ENCODE results near the gene ZNF865. TPM values are rescaled to one million over a fixed set of nuclear protein-coding genes. Genes with fewer than 3 reads are reported as not detected.

ZNF865 gene
- total and polyA plus RNA-seq, 2 donors (not counting 1 experiment from before 2014, with no cell fraction given) = 11.3 to 22.7 TPM

DNA sequence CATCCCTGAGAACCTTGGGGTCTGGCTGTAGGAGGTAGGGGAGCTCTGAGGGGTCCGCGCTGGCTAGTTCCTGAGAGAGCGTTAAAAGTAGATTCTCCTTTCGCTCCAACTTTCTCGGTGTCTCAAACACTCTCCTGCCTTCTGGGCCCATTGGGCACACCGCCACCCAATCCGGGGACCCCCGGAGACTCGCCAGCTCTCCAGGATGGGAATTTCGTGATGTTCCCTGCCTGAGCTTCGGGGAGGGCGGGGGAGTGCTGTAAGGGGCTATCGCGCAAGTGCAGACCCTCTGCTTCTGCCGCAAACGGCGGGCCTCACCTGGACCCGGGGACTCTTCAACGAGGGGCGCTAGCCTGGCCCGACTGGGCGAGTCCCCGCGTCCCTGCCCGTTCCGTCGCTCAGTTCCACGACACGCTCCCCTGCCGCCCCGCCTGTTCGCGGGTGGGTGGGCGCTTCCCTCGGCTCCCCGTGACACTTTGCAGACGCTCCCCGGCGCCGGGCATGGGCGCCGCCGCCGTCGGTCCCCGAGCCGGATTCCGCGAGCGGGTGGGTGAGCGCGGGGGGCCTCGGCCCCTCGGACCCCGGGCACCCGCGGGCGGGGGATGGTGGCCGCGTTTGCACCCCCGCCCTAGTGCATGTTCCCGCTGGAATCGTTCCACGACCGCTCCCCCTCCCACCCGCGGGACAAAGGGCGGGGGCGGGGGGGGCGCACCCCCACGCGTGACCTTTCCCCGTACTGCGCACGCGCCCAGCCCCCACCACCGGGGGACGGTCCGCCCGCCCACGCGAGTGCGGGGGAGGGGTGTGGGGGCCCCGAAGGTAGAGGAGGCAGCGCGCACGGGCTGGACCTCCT is 42.5 kb downstream of the ZNF865 start, which contains the start of gene CCDC106:
Gene CCDC106, plus strand, starts transcription at position 481 of the 853 bp plus-strand sequence. CDS start 835 bp downstream, outside the sequence.
- no peaks in the 10 kb centered on the region for H3K9me3 ChIP-seq (ENCODE audit: control extremely low read depth in 1 of 3, control insufficient read depth in 2 of 3, insufficient read depth in 1 of 3, low read length in 2 of 3)
- ATAC-seq (ENCODE audit: low read depth) (peak; percentile 36), DNase-seq (peak; percentile 86)
- no peaks in the 10 kb centered on the region for H3K27me3 ChIP-seq (replicated peaks in 1 of 4; ENCODE audit: control extremely low read depth in 1 of 4, control insufficient read depth in 3 of 4, insufficient read depth in 4 of 4, low read length in 3 of 4)
- peak within 1 kb of the TSS; percentile 84 for H2AFZ ChIP-seq (ENCODE audit: insufficient read depth, low read depth, low read length, poor library complexity, severe bottlenecking)
- H4K20me1 ChIP-seq (ENCODE audit: control insufficient read depth, insufficient read depth, low read length, poor library complexity, severe bottlenecking) = peaks cover 21% of the 10 kb centered on the region
- intact Hi-C loops (cut with micrococcal nuclease) = no loop called here
- H3K9me3 Mint-ChIP-seq (ENCODE audit: insufficient read depth) = no peaks in the 10 kb centered on the region
- H3K4me3 Mint-ChIP-seq = peak within 1 kb of the TSS; percentile 97
- H3K27ac Mint-ChIP-seq = peak within 1 kb of the TSS; percentile 92
- peaks cover 0 to 38% of the 10 kb centered on the region in 2 experiments for H3K36me3 ChIP-seq (replicated peaks in 1 of 2; ENCODE audit: control extremely low read depth in 1 of 2, control insufficient read depth in 1 of 2, extremely low read depth in 1 of 2, insufficient read depth in 2 of 2, low read length in 1 of 2)
- peak within 1 kb of the TSS; percentile 79 to 96 (median 90) for H3K4me3 ChIP-seq (ENCODE audit: control extremely low read depth in 1 of 5, extremely low read depth in 1 of 5, insufficient read depth in 1 of 5, low read depth in 2 of 5, low read length in 4 of 5)
- ChIA-PET CTCF (interaction anchor here (0.7 to 7.2 kb wide), 10 partner anchors 13 to 264 kb away, joined by 3 to 131 read pairs (median 4); partner anchors contain the start of genes TMEM238 and ZNF865), POLR2A (interaction anchor here (0.5 to 2.2 kb wide), 10 partner anchors 8 to 1200 kb away, joined by 3 to 55 read pairs (median 6); partner anchors contain the start of genes FIZ1, ISOC2, ZNF784 and ZNF865)
- no peak for TF ChIP-seq EZH2 (IDR thresholded peaks at IDR 0.05; ENCODE audit: borderline replicate concordance, insufficient read depth, low read depth, low read length, poor library complexity, severe bottlenecking)
- TF ChIP-seq, protein P1, sequence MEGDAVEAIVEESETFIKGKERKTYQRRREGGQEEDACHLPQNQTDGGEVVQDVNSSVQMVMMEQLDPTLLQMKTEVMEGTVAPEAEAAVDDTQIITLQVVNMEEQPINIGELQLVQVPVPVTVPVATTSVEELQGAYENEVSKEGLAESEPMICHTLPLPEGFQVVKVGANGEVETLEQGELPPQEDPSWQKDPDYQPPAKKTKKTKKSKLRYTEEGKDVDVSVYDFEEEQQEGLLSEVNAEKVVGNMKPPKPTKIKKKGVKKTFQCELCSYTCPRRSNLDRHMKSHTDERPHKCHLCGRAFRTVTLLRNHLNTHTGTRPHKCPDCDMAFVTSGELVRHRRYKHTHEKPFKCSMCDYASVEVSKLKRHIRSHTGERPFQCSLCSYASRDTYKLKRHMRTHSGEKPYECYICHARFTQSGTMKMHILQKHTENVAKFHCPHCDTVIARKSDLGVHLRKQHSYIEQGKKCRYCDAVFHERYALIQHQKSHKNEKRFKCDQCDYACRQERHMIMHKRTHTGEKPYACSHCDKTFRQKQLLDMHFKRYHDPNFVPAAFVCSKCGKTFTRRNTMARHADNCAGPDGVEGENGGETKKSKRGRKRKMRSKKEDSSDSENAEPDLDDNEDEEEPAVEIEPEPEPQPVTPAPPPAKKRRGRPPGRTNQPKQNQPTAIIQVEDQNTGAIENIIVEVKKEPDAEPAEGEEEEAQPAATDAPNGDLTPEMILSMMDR (IDR thresholded peaks at IDR 0.05) = no peak
- H3K27me3 Mint-ChIP-seq = no peaks in the 10 kb centered on the region
- under 1% methylated on average over 75 of the region's 87 CpGs for WGBS (ENCODE audit: insufficient coverage)
- H3K4me1 ChIP-seq (ENCODE audit: control insufficient read depth in 2 of 2, insufficient read depth in 2 of 2, low read length in 2 of 2) = peaks cover 38 to 53% of the 10 kb centered on the region in 2 donors
- peaks cover 47% of the 10 kb centered on the region for H3K79me2 ChIP-seq (ENCODE audit: control insufficient read depth, insufficient read depth, low read length)
- H3K4me1 Mint-ChIP-seq = peaks cover 60% of the 10 kb centered on the region
- peak within 1 kb of the TSS; percentile 79 to 90 for H3K27ac ChIP-seq (ENCODE audit: low read length in 2 of 2)
- H3K9ac ChIP-seq (ENCODE audit: low read length) = peak within 1 kb of the TSS; percentile 85
- peak within 1 kb of the TSS; percentile 86 for H3K4me2 ChIP-seq (replicated peaks; ENCODE audit: low read depth, low read length, poor library complexity, severe bottlenecking)
